NCI-H128 (cell line): ENCODE data around the gene PITPNM1.
A peak's percentile ranks its signal among the peaks of the same experiment; 100 is the strongest.
"Not testable (repeated sequence)": the region's sequence is repeated elsewhere in the genome, so short reads cannot be mapped to it uniquely, and the experiment has no call there.

Experiments used
- DNase-seq: peaks from one replicate; lab custom pipeline; 2025; ENCODE audit not compliant: unreplicated experiment; lab: John Stamatoyannopoulos, UW

Gene PITPNM1

DNA sequence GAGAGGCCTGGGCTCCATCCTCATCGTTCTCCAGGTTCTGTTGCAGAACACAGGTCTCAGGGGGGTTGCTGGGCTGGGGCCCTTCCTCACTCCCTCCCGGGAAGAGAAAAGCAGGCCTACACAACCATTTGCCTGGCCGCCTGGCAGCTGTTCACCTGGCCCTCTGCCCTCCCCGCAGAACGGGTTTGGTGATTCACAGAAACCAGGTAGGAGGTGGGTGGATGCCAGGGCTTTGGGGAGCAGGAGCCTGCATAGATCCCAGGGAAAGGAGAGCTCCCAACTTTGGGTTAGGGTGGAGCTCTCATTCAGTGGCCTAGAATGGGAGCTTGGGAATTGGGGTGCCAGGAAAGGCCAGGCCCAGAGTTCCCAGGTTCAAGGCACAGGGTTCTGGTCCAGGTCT lies 37.1 kb downstream of the PITPNM1 start:
- DNase-seq = no peak

DNA sequence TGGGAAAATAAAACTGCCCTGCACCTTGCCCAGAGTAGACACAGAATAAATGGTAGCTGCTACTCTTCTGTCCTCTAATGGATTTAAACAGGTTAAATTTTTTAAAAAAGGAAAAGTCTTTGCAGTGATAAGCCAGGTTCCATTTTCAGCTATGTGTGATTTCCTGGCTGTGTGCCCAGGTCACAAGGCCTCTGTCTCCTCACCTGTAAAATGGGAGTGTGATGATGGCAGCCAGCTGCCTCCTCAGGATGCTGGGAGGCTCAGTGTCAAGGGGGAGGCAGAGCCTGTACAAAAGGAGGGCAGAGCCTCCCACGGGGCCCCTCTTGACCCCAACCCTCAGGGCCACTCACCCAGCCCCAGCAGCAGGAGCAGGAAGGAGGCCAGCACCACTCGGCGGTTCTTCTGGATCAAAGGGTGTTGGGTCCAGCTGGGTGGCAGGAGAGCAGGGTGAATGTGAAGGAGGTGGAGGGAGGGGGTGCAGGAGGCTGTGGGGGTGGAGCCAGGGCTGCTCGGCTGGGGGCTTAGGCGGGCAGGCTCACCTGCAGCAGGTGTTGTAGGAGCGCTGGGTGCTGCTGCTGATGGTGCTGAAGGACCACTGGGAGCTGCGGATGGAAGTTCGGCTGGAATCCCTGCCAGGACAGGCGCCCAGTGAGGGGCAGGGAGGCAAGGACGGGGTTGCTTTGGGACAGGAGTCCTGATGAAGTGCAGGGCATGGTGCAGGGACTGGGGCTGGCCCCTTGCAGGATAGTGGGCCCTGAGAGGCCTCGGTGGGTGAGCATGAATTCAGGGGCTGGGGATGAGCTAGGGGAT lies 38.0 kb downstream of the PITPNM1 start:
- no peak for DNase-seq

DNA sequence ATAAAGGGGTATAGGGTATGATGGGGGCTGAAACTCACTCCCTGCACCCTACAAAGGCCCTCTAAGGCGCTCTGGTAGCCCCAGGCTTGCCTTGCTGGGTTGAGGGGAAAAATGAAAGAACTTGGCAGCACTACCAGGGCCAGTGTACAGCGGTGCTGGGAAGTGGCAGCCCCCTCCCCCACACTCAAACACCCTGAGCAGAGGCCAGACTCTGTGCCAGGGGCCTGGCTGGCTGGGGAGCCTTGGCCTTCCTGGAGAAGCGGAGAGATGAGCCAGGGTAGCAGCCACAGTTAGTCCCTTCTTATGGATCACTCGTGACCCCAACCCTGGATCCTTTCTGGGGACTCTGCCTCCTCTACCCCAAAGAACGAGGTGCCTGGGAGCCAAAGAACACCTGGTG lies 38.8 kb downstream of the PITPNM1 start:
- DNase-seq = no peak

DNA sequence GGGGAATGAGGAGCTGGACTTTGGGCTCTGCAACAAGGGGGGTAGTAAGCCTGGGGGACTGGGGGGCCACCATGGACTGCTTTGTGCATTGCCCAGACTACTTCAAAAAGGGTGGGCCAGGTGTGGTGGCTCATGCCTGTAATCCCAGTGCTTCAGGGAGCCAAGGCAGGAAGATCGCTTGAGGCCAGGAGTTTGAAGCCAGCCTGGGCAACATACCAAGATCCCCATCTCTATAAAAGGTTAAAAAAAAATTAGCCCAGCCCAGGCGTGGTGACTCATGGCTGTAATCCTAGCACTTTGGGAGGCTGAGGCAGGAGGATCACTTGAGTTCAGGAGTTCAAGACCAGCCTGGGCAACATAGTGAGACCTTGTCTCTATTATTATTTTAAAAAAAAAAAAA lies 39.6 kb downstream of the PITPNM1 start:
- DNase-seq = not testable (repeated sequence)

DNA sequence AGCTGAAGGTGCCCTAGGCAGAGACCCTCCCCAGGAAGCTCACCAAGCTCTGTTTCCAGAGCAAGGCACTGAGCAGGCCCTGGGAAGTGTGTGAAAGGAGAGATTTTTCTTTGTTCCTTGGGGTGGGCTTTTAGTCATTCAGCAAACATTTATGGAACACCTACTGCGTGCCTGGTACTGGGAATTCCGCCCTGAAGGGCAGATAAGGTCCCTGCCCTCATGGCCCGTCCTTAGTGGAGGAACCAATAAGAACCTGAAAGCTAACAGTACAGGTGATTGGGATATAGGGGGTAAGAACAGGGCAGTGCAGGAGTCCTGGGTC lies 40.0 kb downstream of the PITPNM1 start:
- DNase-seq = no peak

GRCh38 chr11:67464411-67465188 lies 40.6 kb downstream of the PITPNM1 start:
- DNase-seq = peak; percentile 39

GRCh38 chr11:67463680-67464410 lies 41.3 kb downstream of the PITPNM1 start:
- no peak for DNase-seq

DNA sequence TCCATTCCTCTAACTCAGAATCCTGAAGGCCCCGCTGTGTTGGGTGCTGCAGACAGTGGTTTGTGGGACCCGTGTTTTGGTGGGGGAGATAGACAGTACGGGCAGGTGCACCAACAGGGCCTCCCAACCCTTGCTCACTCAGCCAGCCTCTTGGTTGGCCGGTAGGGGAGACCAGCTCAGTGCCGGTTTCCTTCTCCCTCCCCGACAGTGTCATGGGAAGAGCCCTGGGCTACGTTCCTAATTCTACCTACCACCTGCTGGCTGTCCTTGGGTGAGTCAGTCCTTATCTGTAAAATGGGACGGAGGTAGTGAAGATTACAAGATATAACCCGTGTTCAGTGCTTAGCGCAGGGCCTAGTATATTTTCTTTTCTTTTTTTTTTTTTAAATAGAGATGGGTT lies 42.0 kb downstream of the PITPNM1 start:
- no peak for DNase-seq

DNA sequence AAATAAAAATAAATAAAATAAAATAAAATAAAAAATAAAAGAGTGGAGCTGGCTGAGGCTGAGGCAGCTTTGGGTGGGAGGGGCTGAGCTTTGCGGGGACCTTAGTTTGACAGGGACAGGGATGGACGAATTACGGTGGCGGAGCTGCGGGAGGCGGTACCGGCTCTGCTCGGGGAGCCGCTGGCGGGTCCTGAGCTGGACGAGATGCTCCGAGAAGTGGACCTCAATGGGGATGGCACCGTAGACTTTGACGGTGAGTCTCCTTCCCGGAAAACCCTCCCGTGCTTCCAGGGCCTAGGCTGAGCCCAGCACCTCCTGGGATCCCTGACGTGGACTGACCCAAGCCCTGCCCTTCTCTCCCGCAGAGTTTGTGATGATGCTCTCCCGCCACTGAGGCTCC lies 46.9 kb downstream of the PITPNM1 start:
- DNase-seq = no peak

GRCh38 chr11:67457453-67457852 lies 47.7 kb downstream of the PITPNM1 start:
- DNase-seq = no peak

- no peak for DNase-seq
Measured at GRCh38 chr11:67456068-67456705, 49.0 kb downstream of the PITPNM1 start.

DNA sequence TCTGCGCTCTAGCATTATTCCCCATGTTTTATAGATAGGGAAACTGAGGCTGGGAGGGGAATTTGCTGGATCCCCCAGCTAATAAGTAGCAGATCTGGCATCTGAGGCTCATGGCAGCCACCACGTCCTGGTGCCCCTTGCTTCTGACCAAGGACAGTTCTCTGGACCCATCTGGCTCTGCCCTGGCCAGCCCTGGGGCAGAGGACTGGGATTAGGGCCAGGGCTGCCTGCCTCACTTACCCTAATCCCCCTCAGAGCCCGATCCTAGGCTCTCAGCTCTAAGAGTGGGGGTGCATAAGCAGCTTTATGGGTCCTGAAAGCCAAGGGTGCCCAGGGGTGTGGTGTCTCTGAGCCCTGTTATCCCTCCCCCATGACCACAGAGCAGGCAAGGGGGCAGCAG lies 50.1 kb downstream of the PITPNM1 start, which contains the start of gene CABP4:
Gene CABP4, plus strand, starts transcription at position 301 of the 400 bp plus-strand sequence. Its CDS starts 70 bp downstream, at position 371.
- no peak for DNase-seq

- DNase-seq = no peak
Measured at GRCh38 chr11:67453816-67454732, 51.1 kb downstream of the PITPNM1 start.

- DNase-seq = no peak
Measured at GRCh38 chr11:67452141-67452952, 52.8 kb downstream of the PITPNM1 start, which contains the start of gene GPR152. GPR152 (minus strand) TSS chr11:67452729; CDS start chr11:67452724, 5 bp downstream.

GRCh38 chr11:67451658-67451976 lies 53.5 kb downstream of the PITPNM1 start:
- DNase-seq = no peak

DNA sequence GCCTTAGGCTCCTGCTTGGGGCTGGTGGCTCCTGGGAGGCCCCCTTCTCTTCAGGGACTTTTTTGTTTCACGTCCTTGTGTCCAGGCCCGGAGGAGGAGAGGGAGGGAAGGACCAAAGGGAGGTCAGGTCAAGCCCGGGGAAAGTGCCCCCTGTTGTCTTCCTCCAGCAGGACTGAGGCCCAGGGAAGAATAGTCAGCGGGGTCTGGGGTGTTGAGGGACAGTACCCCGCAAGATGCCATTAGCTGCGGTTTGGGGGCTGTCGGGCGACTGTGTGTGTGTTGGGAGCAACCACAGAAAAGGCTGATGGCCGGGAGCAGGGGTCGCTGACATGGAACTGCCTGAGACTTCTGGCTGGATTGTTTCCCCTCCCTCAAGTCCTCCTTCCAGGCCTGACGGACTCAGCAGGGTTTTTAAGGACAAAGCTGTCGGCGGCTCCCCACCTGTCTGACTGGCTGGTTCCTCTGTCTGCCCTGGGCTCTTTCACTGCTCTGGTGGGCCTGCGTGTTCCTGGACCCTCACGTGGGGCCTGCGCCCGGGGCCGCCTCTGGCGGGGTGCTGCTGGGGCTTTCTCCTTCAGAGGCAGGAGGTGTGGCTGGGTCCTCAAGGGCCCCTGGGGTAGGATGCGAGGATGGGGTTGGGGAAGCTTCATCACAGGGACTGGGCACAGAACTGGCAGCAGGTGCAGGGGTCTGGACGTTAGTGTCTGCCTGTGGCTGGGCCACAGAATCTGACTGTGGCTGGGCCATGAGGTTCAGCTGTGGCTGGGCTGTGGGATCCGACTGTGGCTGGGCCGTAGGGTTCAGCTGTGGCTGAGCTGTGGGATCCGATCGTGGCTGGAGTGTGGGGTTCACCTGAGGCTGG lies 54.1 kb downstream of the PITPNM1 start:
- DNase-seq = no peak

- no peak for DNase-seq
Measured at GRCh38 chr11:67449116-67449844, 55.9 kb downstream of the PITPNM1 start.

DNA sequence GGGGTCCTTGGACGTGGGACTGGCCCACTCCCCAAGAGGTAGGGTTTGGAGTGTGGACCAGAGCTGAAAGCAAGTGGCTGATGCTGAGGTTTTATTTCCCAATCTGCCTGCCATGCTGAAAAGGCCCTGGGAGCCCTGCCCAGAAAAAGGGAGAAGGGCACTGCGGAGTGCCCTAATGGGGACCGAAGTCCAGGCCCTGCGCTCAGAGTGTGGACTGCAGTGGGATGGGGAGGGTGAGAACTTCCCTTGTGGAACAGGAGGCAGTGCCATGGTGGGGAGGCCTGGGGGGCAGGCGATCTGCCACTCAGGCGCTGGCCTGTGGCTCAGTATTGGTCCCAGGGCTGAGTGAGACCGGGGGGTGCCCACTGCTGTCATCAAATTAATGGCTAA lies 56.9 kb downstream of the PITPNM1 start:
- no peak for DNase-seq
